Measurements from ENCODE around the gene FAM3D. TPM values are rescaled to one million over a fixed set of nuclear protein-coding genes. Genes with fewer than 3 reads are reported as not detected.

FAM3D gene
- total RNA-seq, 4 donors from 2014 or later, result not detected

DNA sequence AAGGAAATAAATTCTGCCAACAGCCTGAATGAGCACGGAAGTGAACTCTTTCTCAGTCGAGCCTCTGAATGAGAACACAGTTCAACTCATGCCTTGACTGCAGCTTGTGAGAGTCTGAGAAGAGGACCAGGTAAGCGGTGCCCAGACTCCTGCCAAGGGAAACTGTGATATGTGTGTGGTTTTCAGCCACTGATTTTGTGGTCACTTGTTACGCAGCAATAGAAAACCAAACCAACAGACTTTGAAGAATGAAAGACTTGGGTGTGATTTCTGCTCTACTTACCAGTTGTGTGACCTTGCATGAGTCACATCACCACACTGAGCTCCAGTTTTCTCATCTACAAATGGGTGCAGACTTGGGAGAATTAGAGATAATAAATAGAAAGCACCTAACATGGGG is 58.8 kb downstream of the FAM3D start:
- TF ChIP-seq POLR2A (IDR thresholded peaks at IDR 0.05) (no peak), EP300 (IDR thresholded peaks at IDR 0.05) (no peak)
- TF ChIP-seq, protein P1, sequence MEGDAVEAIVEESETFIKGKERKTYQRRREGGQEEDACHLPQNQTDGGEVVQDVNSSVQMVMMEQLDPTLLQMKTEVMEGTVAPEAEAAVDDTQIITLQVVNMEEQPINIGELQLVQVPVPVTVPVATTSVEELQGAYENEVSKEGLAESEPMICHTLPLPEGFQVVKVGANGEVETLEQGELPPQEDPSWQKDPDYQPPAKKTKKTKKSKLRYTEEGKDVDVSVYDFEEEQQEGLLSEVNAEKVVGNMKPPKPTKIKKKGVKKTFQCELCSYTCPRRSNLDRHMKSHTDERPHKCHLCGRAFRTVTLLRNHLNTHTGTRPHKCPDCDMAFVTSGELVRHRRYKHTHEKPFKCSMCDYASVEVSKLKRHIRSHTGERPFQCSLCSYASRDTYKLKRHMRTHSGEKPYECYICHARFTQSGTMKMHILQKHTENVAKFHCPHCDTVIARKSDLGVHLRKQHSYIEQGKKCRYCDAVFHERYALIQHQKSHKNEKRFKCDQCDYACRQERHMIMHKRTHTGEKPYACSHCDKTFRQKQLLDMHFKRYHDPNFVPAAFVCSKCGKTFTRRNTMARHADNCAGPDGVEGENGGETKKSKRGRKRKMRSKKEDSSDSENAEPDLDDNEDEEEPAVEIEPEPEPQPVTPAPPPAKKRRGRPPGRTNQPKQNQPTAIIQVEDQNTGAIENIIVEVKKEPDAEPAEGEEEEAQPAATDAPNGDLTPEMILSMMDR (IDR thresholded peaks at IDR 0.05), result no peak
- Histone ChIP-seq H3K4me1 (peaks cover 0 to under 1% (median 0%) of the 10 kb centered on the region in 4 donors), H3K9me3 (peaks cover 0 to 8% (median 0%) of the 10 kb centered on the region in 4 donors), H3K27ac (no peak overlapping the region), H3K4me3 (no peak overlapping the region), H3K36me3 (no peaks in the 10 kb centered on the region), H3K27me3 (no peaks in the 10 kb centered on the region)
- WGBS, 2 donors, result 76 to 85% methylated on average over 4 of the region's 4 CpGs
- no peak for DNase-seq (ENCODE audit: low spot score in 2 of 2)

DNA sequence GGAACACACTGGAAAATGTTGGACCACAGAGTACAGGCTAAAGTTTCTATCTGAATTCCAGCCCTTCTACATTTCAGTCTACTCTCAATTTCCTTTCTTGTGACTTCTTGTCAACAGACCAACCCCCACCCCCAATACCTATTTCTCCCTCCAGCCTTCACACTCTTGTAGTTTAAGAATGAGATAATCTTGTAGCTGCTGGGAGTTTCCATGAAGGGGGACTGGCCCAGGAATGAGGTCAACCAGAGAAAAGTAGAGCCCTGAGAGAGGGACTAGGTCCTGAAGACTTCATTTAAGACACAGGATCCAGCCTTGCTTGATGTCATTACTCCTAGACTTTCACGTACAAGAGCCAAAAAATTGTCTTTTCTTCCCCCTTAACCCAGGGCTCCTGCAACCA is 59.9 kb downstream of the FAM3D start:
- no peak overlapping the region for H3K27ac ChIP-seq
- peaks cover 0 to 8% (median 0%) of the 10 kb centered on the region in 4 donors for H3K9me3 ChIP-seq
- no peaks in the 10 kb centered on the region for H3K36me3 ChIP-seq
- TF ChIP-seq, protein P1 (IDR thresholded peaks at IDR 0.05), result no peak
- TF ChIP-seq EP300 (IDR thresholded peaks at IDR 0.05) (no peak), POLR2A (IDR thresholded peaks at IDR 0.05) (no peak)
- no peaks in the 10 kb centered on the region for H3K27me3 ChIP-seq
- H3K4me1 ChIP-seq, result no peaks in the 10 kb centered on the region
- no peak overlapping the region for H3K4me3 ChIP-seq
- 87 to 89% methylated on average over 1 of the region's 1 CpG for WGBS, 2 donors
- no peak for DNase-seq (ENCODE audit: low spot score in 2 of 2)

DNA sequence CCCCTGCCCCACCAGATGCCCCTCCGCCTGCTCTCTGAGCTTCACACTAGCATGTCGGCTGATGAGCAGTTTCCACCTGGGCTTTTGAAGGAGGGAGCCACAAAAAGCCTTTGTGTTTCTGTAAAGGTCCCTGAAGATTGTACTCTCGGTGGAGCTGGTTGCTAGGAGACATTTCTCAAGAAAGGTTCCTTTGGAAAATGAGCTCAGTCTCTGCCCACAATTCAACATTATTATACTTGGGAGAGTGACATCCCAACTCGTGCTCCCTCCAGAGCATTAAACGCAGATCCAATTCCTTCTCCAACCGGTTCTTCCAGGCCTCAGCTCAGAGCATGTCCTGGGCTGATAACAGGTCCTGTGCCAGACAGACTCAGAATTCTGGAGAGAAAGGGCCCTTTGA is 62.5 kb downstream of the FAM3D start:
- DNase-seq (ENCODE audit: low spot score in 2 of 2), result no peak
- TF ChIP-seq, protein P1 (IDR thresholded peaks at IDR 0.05), result no peak
- TF ChIP-seq POLR2A (IDR thresholded peaks at IDR 0.05) (no peak), EP300 (IDR thresholded peaks at IDR 0.05) (no peak)
- Histone ChIP-seq H3K9me3 (peaks cover 0 to 8% (median 0%) of the 10 kb centered on the region in 4 donors), H3K4me1 (no peaks in the 10 kb centered on the region), H3K4me3 (no peak overlapping the region), H3K36me3 (no peaks in the 10 kb centered on the region), H3K27me3 (no peaks in the 10 kb centered on the region), H3K27ac (no peak overlapping the region)
- WGBS, 2 donors, result 71% methylated on average over 6 of the region's 6 CpGs

DNA sequence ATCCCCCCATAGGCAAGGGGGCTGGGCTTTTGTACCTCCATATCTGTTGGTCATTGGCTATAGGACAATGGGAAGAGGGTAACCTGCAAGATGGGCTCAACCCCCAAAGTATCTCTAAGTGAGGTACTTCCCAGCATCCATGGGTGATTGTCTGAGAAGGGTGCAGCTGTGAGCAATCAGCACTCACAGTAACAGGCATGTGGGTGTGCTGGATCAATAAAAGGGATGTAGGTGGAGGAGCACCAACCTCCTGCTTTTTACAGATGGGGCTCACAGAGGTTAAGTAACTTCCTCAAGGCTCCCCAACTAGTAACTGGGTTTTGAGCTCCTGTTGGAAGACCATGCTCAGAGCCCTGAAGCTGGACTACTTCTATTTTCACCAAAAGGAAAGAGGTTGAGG is 63.0 kb downstream of the FAM3D start:
- no peak for DNase-seq (ENCODE audit: low spot score in 2 of 2)
- Histone ChIP-seq H3K27ac (no peak overlapping the region), H3K4me1 (no peaks in the 10 kb centered on the region), H3K27me3 (no peaks in the 10 kb centered on the region), H3K9me3 (peaks cover 0 to 8% (median 0%) of the 10 kb centered on the region in 4 donors), H3K4me3 (no peak overlapping the region), H3K36me3 (no peaks in the 10 kb centered on the region)
- TF ChIP-seq POLR2A (IDR thresholded peaks at IDR 0.05) (no peak), EP300 (IDR thresholded peaks at IDR 0.05) (no peak)
- TF ChIP-seq, protein P1 (IDR thresholded peaks at IDR 0.05), result no peak

DNA sequence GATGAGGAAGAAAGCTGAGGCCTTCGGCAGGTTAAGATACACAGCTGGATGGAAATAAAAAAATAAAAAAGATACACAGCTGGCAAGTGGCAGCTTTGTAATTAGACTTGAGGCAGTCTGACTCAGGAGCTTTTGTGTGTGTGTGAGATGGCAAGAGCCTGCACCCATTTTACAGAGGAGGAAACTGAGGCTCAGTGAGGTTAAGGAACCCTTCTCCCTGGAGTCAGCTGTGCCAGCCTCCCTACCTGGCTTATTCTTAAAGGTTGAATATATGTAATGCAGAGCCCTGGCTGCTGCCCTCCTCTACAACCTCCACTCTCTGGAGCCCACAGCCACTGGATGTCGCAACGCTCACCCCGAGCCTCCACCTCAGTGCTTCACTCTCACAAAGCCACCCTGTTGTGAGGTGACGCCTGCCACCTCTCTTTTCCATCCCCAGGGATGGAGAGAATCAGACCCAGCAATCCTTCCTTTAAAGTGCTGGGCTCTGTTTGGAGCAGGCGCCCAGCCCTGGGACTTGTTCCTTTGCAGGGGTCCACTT is 68.7 kb downstream of the FAM3D start:
- TF ChIP-seq EP300 (IDR thresholded peaks at IDR 0.05) (no peak), POLR2A (IDR thresholded peaks at IDR 0.05) (no peak)
- TF ChIP-seq, protein P1 (IDR thresholded peaks at IDR 0.05), result no peak
- no peak for DNase-seq (ENCODE audit: low spot score in 2 of 2)
- WGBS, 2 donors, result 81% methylated on average over 6 of the region's 6 CpGs
- H3K27ac ChIP-seq, result no peak overlapping the region
- H3K36me3 ChIP-seq, result no peaks in the 10 kb centered on the region
- H3K4me3 ChIP-seq, result no peak overlapping the region
- no peaks in the 10 kb centered on the region for H3K27me3 ChIP-seq
- no peaks in the 10 kb centered on the region for H3K9me3 ChIP-seq
- H3K4me1 ChIP-seq, result no peaks in the 10 kb centered on the region

Measured in tibial nerve (tissue), 4 donors.